NT2/D1 (cell line): ENCODE results near the gene DNAJC6.

ENCODE experiments used
- SUZ12 ChIP-seq: IDR thresholded peaks from 2 replicates; pipeline ENCODE4 v1.6.1; 2011; ENCODE audit not compliant: insufficient read length, insufficient read depth; ENCODE audit errors: extremely low read depth
- YY1 ChIP-seq: IDR thresholded peaks from 2 replicates; pipeline ENCODE4 v1.6.1; 2011; ENCODE audit not compliant: insufficient read length, insufficient read depth
- ZNF274 ChIP-seq: IDR thresholded peaks from 2 replicates; pipeline ENCODE4 v1.6.1; 2011; ENCODE audit warnings: mild to moderate bottlenecking, low read depth, low read length

DNA sequence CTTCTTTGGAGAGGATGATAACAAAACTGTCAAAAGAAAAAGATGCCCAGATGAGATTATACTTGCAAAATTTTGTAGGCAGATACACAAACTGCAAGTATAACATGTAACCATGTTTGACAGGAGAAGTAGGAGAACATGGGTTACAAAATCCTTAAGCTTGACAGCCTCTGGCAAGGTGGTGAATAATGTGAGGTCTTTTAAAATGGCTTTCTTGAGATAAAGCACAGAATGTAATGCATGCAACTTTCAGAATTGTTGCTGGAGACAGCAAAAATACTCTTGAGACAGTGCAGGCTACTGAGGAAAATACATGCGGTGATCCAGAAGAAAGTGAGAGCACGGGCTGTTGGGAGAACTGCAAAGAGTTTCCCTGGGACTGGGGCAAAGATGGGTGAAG, 24.7 kb downstream of the DNAJC6 start:
- TF ChIP-seq YY1: no peak
- TF ChIP-seq ZNF274: no peak
- TF ChIP-seq SUZ12: no peak
